NCI-H1930 (cell line): ENCODE data around the gene ABR.

Experiments used
- DNase-seq, 2 experiments: peaks; one replicate each; lab custom pipeline; 2025; lab: John Stamatoyannopoulos, UW

The ABR gene

GRCh38 chr17:1030684-1031532 lies 148.9 kb downstream of the ABR start:
- no peak for DNase-seq

DNA sequence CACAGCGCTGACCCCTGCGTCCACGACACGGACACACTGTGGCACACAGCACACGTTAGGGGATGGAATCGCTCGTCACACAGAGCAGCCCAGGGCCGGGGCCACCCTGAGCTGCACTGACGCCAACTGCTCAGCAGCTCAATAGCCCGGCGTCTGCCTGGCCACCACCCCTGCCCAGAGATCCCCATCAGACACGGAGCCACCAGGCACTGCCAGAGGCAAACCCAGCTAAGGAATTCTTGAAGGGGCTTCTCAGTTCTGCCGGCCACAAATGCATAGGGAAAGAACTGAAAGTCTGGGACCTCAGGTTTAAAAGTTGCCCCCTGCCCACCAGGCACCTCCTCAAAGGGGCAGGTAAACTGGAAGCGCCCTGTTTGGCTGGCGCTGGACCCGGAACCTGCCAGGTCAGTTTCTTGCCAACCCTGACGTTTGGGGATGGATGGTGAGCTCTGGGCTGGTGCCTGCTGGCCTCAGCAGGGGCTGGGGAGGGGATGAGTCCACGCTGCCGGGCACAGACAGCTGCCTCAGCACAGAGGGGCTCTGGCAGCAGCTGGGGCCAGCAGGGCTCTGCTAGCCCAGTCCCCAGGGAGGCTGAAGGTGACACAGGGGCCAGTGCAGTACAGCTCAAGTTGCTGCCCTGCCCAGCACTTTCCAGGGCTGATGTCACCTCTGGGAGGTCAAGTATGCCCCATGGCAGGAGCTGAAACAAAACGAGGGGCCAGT lies 149.7 kb downstream of the ABR start:
- DNase-seq = no peak

DNA sequence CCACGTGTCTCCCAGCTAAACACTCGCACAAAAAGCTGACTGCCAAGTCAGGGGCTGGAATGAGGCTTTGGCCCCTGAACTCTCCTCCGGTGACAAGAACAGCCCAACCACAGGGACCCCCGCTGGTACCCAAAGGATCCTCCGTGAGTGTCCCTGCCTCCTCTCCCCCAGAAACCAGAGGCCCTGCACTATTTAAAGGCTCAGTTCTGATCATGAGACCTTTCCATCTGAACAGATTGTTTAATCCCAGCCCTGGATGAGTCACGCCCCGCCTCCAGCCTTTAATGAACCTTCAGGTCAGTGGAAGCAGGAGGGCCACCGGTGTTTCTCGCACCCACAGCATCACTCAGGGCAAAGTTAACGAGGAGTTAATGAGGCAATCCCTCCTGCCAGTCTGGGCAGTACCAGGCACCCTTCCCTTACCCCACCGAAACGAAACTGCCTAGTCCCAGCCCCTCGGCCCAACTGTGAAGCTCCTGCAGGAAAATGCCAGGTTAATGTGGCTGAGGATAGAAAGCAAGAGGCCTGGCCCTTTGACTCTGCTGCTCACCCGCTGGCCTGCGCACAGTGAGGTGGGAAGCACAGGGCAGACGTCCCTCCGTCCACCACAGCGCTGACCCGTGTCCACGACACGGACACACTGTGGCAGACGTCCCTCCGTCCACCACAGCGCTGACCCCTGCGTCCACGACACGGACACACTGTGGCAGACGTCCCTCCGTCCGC lies 150.4 kb downstream of the ABR start:
- DNase-seq = no peak

DNA sequence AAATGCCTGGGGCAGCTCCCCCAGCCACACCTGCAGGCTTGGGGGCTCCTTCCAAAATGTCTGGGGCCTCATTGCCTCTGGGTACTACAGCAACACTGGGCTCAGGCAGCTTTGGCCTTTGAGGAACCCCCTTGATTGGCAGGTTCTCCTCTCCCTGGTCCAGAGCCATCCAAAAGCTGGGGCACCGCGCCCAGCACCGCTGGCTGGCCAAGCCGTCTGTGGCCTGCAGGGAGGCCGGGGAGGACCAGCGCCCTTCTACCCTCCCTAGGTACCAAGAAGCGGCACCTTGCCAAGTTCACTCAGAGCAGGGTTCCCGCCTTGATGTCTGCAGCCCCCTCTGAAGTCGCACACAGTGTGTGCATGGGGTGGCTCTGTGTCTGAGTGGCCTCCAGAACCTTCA lies 152.7 kb downstream of the ABR start:
- DNase-seq = no peak

DNA sequence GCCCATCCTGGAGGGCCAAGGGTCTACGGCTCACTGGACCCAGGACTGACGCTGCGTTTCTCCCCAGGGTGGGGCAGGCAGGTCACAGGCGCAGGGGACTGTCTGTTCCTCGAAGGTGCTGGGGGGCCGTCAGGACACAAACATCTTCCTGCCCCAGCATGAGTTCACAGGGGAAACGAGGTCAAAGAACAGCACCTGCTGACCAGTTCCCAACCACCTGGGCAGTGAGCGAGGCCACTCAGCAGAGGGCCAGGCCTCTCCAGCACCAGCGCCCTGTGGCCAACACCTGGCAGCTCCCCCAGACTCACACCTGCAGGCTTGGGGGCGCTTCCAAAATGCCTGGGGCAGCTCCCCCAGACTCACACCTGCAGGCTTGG lies 153.2 kb downstream of the ABR start:
- no peak for DNase-seq

- no peak for DNase-seq
These were observed 153.8 kb downstream of the ABR start for GRCh38 chr17:1025733-1026598.

- no peak for DNase-seq
These were observed 155.7 kb downstream of the ABR start for GRCh38 chr17:1024076-1024475.

- DNase-seq = no peak
These were observed 157.3 kb downstream of the ABR start for GRCh38 chr17:1022278-1023024.

- no peak for DNase-seq
These were observed 158.6 kb downstream of the ABR start for GRCh38 chr17:1021147-1021546.

GRCh38 chr17:1019451-1019850 lies 160.3 kb downstream of the ABR start:
- no peak for DNase-seq

GRCh38 chr17:1018547-1018946 lies 161.2 kb downstream of the ABR start:
- no peak for DNase-seq

DNA sequence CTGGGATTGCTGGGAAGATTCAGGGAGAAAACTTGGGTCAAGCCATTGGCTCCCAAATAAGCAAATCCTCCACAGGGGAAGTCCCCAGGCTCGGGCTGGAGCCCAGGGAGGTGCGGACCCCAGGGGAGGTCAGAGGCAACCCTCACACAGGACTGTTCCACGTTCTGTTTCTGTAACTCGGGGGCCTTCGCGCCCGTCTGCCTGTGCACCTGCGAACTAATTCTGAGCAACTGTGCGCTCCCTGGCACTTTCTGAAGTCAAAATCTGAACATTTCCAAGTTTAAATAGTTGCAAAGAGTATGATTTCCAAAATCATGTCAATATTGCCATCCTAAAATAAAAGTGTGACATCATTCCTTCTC lies 166.1 kb downstream of the ABR start:
- no peak for DNase-seq

DNA sequence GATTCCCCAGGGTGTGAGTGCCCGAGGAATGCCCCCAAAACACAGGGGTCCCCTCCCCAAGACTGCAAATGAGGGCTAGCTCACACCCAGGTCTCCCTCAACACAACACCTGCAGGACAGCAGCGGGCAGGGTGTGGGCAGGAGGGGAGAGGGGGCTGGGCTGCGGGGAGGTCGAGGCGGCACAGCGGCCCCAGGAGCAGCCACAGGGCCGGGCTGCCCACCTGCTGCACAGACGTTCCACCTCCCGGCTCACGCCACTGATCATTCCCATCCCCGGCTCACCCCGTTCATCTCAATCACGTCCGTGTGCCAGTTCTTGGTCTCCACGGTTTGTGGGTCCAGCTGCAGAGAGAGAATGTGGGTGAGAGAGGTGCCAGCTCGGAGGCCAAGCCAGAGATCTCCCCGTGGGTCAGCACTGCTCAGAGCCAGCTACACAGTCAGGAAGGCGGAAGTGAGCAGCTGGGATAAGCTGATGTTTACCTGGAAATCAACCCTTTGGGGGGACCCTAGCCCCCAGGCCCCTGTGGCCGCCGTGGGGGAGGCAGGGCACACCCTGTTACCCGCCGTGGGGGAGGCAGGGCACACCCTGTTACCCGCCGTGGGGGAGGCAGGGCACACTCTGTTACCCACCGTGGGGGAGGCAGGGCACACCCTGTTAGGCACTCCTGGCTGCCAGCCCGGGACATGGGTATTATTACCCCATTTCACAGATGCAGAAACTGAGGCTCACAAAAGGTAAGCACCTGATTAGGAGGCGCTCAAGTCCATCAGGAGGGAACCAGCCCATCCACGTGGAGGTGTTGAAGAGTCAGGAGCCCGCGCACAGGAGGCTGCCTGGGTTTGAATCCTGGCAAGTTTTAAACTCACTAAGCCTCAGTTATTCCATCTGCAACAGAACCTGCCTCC lies 166.7 kb downstream of the ABR start:
- DNase-seq = no peak

GRCh38 chr17:1011760-1012735 lies 167.7 kb downstream of the ABR start:
- DNase-seq = no peak

DNA sequence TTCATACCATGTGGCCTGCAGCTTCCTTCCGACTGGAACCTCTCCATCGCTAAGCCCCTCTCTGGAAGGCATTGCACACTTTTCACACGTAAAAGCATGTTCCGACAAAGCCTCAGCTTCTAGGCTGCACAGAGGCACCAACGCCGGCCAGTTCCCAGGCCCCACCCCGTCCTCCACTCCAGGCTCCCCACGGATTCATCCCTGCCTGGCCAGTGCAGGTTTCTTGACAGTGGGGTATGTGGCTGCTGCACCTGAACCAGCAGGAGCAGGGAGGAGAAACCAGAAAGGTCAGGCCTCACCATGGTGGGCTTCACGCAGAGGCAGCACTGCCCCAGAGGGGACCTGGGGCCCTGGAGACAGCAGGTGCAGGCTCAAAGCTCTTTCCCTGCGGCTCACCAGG lies 168.6 kb downstream of the ABR start:
- no peak for DNase-seq

GRCh38 chr17:1010586-1010985 lies 169.2 kb downstream of the ABR start:
- DNase-seq = no peak

DNA sequence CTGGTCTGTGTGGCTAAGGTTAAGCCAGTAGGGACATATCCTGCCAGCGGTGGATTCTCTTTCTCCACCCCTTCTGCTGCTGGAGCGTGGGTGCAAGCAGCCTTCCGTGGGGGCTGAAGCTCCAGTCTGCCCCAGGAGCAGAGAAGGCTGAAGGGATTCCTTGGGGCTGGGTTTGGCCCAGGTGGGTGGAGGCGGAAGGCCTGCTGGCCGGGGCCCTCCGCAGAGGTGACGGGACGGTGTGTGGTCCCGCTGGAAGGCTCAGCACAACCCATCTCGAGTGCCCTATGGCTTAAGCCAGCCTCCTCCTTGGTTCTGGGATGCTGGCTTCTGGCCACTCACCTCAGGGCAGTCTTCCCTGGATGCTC lies 169.7 kb downstream of the ABR start:
- DNase-seq = no peak

GRCh38 chr17:1009229-1010085 lies 170.3 kb downstream of the ABR start:
- DNase-seq = no peak
